ENCODE data around the gene L1CAM.

- TF ChIP-seq, protein P1, sequence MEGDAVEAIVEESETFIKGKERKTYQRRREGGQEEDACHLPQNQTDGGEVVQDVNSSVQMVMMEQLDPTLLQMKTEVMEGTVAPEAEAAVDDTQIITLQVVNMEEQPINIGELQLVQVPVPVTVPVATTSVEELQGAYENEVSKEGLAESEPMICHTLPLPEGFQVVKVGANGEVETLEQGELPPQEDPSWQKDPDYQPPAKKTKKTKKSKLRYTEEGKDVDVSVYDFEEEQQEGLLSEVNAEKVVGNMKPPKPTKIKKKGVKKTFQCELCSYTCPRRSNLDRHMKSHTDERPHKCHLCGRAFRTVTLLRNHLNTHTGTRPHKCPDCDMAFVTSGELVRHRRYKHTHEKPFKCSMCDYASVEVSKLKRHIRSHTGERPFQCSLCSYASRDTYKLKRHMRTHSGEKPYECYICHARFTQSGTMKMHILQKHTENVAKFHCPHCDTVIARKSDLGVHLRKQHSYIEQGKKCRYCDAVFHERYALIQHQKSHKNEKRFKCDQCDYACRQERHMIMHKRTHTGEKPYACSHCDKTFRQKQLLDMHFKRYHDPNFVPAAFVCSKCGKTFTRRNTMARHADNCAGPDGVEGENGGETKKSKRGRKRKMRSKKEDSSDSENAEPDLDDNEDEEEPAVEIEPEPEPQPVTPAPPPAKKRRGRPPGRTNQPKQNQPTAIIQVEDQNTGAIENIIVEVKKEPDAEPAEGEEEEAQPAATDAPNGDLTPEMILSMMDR (IDR thresholded peaks at IDR 0.05; ENCODE audit: borderline replicate concordance, extremely low read depth, low read length, poor library complexity, severe bottlenecking): no peak
- TF ChIP-seq EZH2 (IDR thresholded peaks at IDR 0.05; ENCODE audit: borderline replicate concordance, low read depth, low read length, severe bottlenecking): no peak
Observed at GRCh38 chrX:153863251-153863991, 22.6 kb downstream of the L1CAM start.
